ENCODE measurements around the gene FBLN2. TPM values are rescaled to one million over a fixed set of nuclear protein-coding genes. Genes with fewer than 3 reads are reported as not detected.

FBLN2 gene
- total and polyA plus RNA-seq, 8 donors = 1.8 to 143 (median 11.9) TPM

GRCh38 chr3:13645801-13646637 is 97.1 kb downstream of the FBLN2 start:
- 71 to 87% (median 79%) methylated on average over 9 of the region's 9 CpGs for WGBS, 5 donors
- Histone ChIP-seq H3K9me3 (no peaks in the 10 kb centered on the region), H3K36me3 (no peaks in the 10 kb centered on the region), H3K4me1 (peaks cover 5 to 24% (median 22%) of the 10 kb centered on the region in 4 donors), H3K27ac (no peak overlapping the region), H3K27me3 (peaks cover 0 to 21% (median 18%) of the 10 kb centered on the region in 3 donors), H3K4me3 (no peak overlapping the region)
- no peak for DNase-seq
- TF ChIP-seq EP300 (IDR thresholded peaks at IDR 0.05) = no peak
- TF ChIP-seq POLR2A (IDR thresholded peaks at IDR 0.05) = no peak
- no peak for TF ChIP-seq CTCF (IDR thresholded peaks at IDR 0.05)
- intact Hi-C loops (cut with DNase I; ENCODE audit: low total_unique reads) = loop anchor here (5.0 kb wide), 1 partner anchor 149 kb away; no protein-coding TSS in a partner anchor

GRCh38 chr3:13647298-13648059 is 98.6 kb downstream of the FBLN2 start:
- peaks cover 0 to 21% (median 18%) of the 10 kb centered on the region in 3 donors for H3K27me3 ChIP-seq
- TF ChIP-seq CTCF (IDR thresholded peaks at IDR 0.05) = no peak
- TF ChIP-seq POLR2AphosphoS5 (IDR thresholded peaks at IDR 0.05) = no peak
- TF ChIP-seq POLR2A (IDR thresholded peaks at IDR 0.05) = no peak
- no peak for TF ChIP-seq EP300 (IDR thresholded peaks at IDR 0.05)
- no peaks in the 10 kb centered on the region for H3K36me3 ChIP-seq
- intact Hi-C loops (cut with DNase I; ENCODE audit: low total_unique reads) = loop anchor here (5.0 kb wide), 1 partner anchor 150 kb away; no protein-coding TSS in a partner anchor
- no peak overlapping the region for H3K4me3 ChIP-seq
- peak in 1 of 2 donors; percentile 57 for DNase-seq
- peaks cover 5 to 24% (median 22%) of the 10 kb centered on the region in 4 donors for H3K4me1 ChIP-seq
- WGBS, 5 donors = 19 to 24% (median 23%) methylated on average over 18 to 19 of the region's 19 CpGs
- H3K9me3 ChIP-seq = no peaks in the 10 kb centered on the region
- no peak overlapping the region for H3K27ac ChIP-seq

- intact Hi-C loops (cut with DNase I; ENCODE audit: low total_unique reads) = loop anchor here (5.0 kb wide), 1 partner anchor 151 kb away; no protein-coding TSS in a partner anchor
- peaks cover 0 to 21% (median 18%) of the 10 kb centered on the region in 3 donors for H3K27me3 ChIP-seq
- H3K9me3 ChIP-seq = no peaks in the 10 kb centered on the region
- H3K27ac ChIP-seq = no peak overlapping the region
- H3K4me3 ChIP-seq = no peak overlapping the region
- H3K4me1 ChIP-seq = peaks cover 5 to 24% (median 22%) of the 10 kb centered on the region in 4 donors
- WGBS, 5 donors = 10 to 18% (median 12%) methylated on average over 14 to 20 of the region's 20 CpGs
- peak in 5 of 7 experiments; percentile 88 to 92 (median 91) for TF ChIP-seq CTCF (IDR thresholded peaks at IDR 0.05)
- peak in 1 of 3 donors; percentile 45 for TF ChIP-seq POLR2AphosphoS5 (IDR thresholded peaks at IDR 0.05)
- TF ChIP-seq EP300 (IDR thresholded peaks at IDR 0.05) = no peak
- no peaks in the 10 kb centered on the region for H3K36me3 ChIP-seq
- peak; percentile 81 to 95 for DNase-seq
These were observed 99.4 kb downstream of the FBLN2 start for GRCh38 chr3:13648060-13649001.
